A673 (cell line): ENCODE results near the gene THSD4. TPM values are rescaled to one million over a fixed set of nuclear protein-coding genes. Genes with fewer than 3 reads are reported as not detected.

Experiments used
- BruUV-seq: library from RNA; stranded (reverse); fragments of 400-500 nt; replicated peaks from 2 replicates; lab custom pipeline; 2021; lab: Mats Ljungman, UMichigan
- CTCF ChIA-PET: fragments of 300-600 bp; sonication (Branson Sonifier 250); formaldehyde crosslinking; loops from one replicate; lab custom pipeline; 2022; ENCODE audit warnings: antibody characterized with exemption; lab: Charles Lee
- POLR2A ChIA-PET: fragments of 300-600 bp; sonication (Branson Sonifier 250); formaldehyde crosslinking; loops from one replicate; lab custom pipeline; 2022; ENCODE audit warnings: antibody characterized with exemption; ENCODE audit not compliant: low non-redundant PET; lab: Charles Lee
- DNase-seq: peaks from one replicate; pipeline ENCODE4 v3.0.0-alpha.2; 2015; ENCODE audit warnings: low spot score
- H3K27ac ChIP-seq: fragments of 200-600 bp; sonication (generic); 2 replicates; pipeline ENCODE4 v1.5.1; 2016; ENCODE audit warnings: mixed run types, low read depth, mild to moderate bottlenecking, mixed read lengths, antibody characterized with exemption, low read length; ENCODE audit not compliant: poor library complexity, severe bottlenecking
- H3K27me3 ChIP-seq: fragments of 200-600 bp; sonication (generic); replicated peaks from 2 replicates; pipeline ENCODE4 v1.6.1; 2017; ENCODE audit warnings: mixed run types, low read depth, mild to moderate bottlenecking, mixed read lengths, antibody characterized with exemption, low read length; ENCODE audit not compliant: insufficient read depth, poor library complexity
- H3K36me3 ChIP-seq: fragments of 200-600 bp; sonication (generic); 2 replicates; pipeline ENCODE4 v1.6.1; 2016; ENCODE audit warnings: mixed run types, mild to moderate bottlenecking, mixed read lengths, antibody characterized with exemption, low read length; ENCODE audit not compliant: insufficient read depth, poor library complexity, severe bottlenecking
- H3K4me1 ChIP-seq: fragments of 200-600 bp; sonication (generic); 2 replicates; pipeline ENCODE4 v1.6.1; 2017; ENCODE audit warnings: mixed run types, mild to moderate bottlenecking, mixed read lengths, antibody characterized with exemption, low read length; ENCODE audit not compliant: insufficient read depth, poor library complexity, severe bottlenecking
- H3K4me3 ChIP-seq: fragments of 200-600 bp; sonication (generic); 2 replicates; pipeline ENCODE4 v1.5.1; 2016; ENCODE audit warnings: low read depth, mixed run types, mild to moderate bottlenecking, mixed read lengths, low read length; ENCODE audit not compliant: poor library complexity, severe bottlenecking
- H3K9me3 ChIP-seq: fragments of 200-600 bp; sonication (generic); 2 replicates; pipeline ENCODE4 v1.6.1; 2016; ENCODE audit warnings: mixed run types, low read depth, mild to moderate bottlenecking, mixed read lengths, antibody characterized with exemption, low read length; ENCODE audit not compliant: poor library complexity, severe bottlenecking
- EZH2 ChIP-seq: fragments of 200-600 bp; sonication (generic); IDR thresholded peaks from 2 replicates; pipeline ENCODE4 v1.6.1; 2017; ENCODE audit warnings: borderline replicate concordance, low read depth, mild to moderate bottlenecking, mixed read lengths, antibody characterized with exemption, low read length; ENCODE audit not compliant: poor library complexity, severe bottlenecking
- intact Hi-C: fragments of 100-400 bp; cut with micrococcal nuclease; formaldehyde crosslinking; loops from one replicate; pipeline ENCODE4 v1.10.0; 2022; ENCODE audit not compliant: unreplicated experiment
- total RNA-seq: library from RNA; stranded (reverse); gene quantifications from 2 replicates; pipeline ENCODE4 v1.2.3, GENCODE V29; 2021
- TF ChIP-seq, protein P1 (sequence below): fragments of 300-800, 200-600 bp; sonication (generic); conservative IDR thresholded peaks from 2 replicates; pipeline ENCODE4 v1.5.1; 2017; ENCODE audit warnings: low read depth, mild to moderate bottlenecking, antibody characterized with exemption, low read length, moderate library complexity, mixed read lengths

The THSD4 gene
- total RNA-seq, 1 experiment from 2014 or later, result 2.4 TPM

DNA sequence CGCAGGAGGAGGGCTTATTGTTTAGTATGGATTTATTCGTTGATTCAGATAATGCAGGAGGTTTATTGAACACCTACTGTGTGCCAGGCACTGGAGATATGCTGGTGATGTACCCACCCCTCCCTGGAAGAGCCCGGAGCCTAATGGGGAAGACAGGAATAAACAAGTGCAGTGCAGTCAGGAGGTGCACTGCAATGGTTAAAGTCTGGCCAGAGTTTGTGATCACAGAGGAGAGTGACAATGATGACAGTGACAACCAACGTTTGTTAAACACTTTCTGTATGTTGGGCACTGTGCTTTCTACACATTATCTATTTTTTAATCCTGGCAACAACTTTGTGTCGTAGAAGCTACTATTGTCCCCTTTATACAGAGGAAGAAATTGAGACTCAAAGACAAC lies 70.4 kb downstream of the THSD4 start:
- Histone ChIP-seq H3K27ac (no peak overlapping the region), H3K27me3 (no peaks in the 10 kb centered on the region), H3K4me3 (no peak overlapping the region), H3K4me1 (peaks cover 9% of the 10 kb centered on the region), H3K9me3 (no peaks in the 10 kb centered on the region), H3K36me3 (no peaks in the 10 kb centered on the region)
- no TSS peak for BruUV-seq
- intact Hi-C loops, result no loop called here
- DNase-seq, result no peak
- CTCF ChIA-PET, result no interaction called here
- POLR2A ChIA-PET, result no interaction called here
- TF ChIP-seq, protein P1, sequence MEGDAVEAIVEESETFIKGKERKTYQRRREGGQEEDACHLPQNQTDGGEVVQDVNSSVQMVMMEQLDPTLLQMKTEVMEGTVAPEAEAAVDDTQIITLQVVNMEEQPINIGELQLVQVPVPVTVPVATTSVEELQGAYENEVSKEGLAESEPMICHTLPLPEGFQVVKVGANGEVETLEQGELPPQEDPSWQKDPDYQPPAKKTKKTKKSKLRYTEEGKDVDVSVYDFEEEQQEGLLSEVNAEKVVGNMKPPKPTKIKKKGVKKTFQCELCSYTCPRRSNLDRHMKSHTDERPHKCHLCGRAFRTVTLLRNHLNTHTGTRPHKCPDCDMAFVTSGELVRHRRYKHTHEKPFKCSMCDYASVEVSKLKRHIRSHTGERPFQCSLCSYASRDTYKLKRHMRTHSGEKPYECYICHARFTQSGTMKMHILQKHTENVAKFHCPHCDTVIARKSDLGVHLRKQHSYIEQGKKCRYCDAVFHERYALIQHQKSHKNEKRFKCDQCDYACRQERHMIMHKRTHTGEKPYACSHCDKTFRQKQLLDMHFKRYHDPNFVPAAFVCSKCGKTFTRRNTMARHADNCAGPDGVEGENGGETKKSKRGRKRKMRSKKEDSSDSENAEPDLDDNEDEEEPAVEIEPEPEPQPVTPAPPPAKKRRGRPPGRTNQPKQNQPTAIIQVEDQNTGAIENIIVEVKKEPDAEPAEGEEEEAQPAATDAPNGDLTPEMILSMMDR, result no peak
- no peak for TF ChIP-seq EZH2

DNA sequence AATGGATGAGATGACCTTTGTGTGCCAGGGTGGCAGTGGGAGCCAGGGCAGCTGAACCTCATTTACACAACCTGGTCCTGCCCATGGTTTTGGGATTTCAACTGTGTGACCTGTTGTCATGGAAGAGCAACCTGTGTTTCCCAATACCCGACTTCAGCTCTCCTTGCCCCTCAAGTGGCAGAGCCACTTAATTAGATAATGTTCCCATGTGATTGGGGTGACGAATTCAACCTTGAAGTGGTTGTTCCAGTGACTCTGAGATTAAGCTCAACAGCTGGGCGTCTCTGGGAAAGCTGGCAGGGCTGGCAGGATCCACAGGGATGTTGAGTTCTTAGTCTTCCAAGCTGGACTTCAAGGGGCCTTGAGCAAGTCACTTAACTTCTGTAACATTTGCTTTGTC lies 71.0 kb downstream of the THSD4 start:
- POLR2A ChIA-PET, result interaction anchor here (0.7 kb wide), 1 partner anchor 239 kb away, joined by 3 read pairs; no protein-coding TSS in a partner anchor
- H3K27me3 ChIP-seq, result no peaks in the 10 kb centered on the region
- BruUV-seq, result no TSS peak
- no peak for DNase-seq
- no peak overlapping the region for H3K4me3 ChIP-seq
- H3K9me3 ChIP-seq, result no peaks in the 10 kb centered on the region
- no peak for TF ChIP-seq EZH2
- TF ChIP-seq, protein P1, result no peak
- H3K36me3 ChIP-seq, result no peaks in the 10 kb centered on the region
- intact Hi-C loops, result no loop called here
- CTCF ChIA-PET, result no interaction called here
- H3K4me1 ChIP-seq, result peaks cover 9% of the 10 kb centered on the region
- no peak overlapping the region for H3K27ac ChIP-seq

DNA sequence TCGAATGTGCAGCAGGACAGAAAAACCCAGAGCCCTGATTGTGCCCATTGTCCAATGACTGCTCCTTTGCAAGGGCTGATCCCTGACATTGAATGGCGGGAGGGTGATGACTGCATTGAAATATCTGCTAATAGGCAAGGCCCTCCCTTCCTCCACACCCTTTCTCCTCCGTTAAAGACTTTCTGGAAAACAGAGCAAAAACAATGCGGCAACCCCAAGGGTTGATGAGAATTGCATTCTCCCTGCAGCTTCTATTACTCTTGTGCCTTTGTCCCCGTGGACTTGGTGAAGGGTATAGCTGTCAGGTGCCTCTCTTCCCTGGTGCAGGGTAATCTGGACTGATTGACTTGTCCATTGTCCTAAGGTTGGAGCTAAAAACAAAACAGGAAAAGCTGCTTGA lies 71.8 kb downstream of the THSD4 start:
- TF ChIP-seq EZH2, result no peak
- TF ChIP-seq, protein P1, result no peak
- H3K27ac ChIP-seq, result no peak overlapping the region
- CTCF ChIA-PET, result no interaction called here
- no peaks in the 10 kb centered on the region for H3K36me3 ChIP-seq
- POLR2A ChIA-PET, result interaction anchor here (0.6 kb wide), 2 partner anchors 24 to 52 kb away, joined by 3 to 6 read pairs; no protein-coding TSS in a partner anchor
- intact Hi-C loops, result no loop called here
- no peaks in the 10 kb centered on the region for H3K9me3 ChIP-seq
- no peak for DNase-seq
- no TSS peak for BruUV-seq
- H3K4me1 ChIP-seq, result peaks cover 9% of the 10 kb centered on the region
- H3K4me3 ChIP-seq, result no peak overlapping the region
- H3K27me3 ChIP-seq, result no peaks in the 10 kb centered on the region
